GM23248 (cell line): Measurements from ENCODE around the gene NDUFB6.

Experiments
- EZH2 ChIP-seq: fragments of 200-600 bp; sonication (generic); IDR thresholded peaks from 2 replicates; pipeline ENCODE4 v1.6.1; 2018; ENCODE audit warnings: antibody characterized with exemption, mild to moderate bottlenecking; ENCODE audit not compliant: insufficient read depth, poor library complexity, severe bottlenecking
- EZH2phosphoT487 ChIP-seq: fragments of 200-600 bp; sonication (generic); IDR thresholded peaks from 2 replicates; pipeline ENCODE4 v1.6.1; 2018; ENCODE audit warnings: antibody characterized with exemption, moderate library complexity, mild to moderate bottlenecking, low read depth; ENCODE audit not compliant: insufficient read depth

DNA sequence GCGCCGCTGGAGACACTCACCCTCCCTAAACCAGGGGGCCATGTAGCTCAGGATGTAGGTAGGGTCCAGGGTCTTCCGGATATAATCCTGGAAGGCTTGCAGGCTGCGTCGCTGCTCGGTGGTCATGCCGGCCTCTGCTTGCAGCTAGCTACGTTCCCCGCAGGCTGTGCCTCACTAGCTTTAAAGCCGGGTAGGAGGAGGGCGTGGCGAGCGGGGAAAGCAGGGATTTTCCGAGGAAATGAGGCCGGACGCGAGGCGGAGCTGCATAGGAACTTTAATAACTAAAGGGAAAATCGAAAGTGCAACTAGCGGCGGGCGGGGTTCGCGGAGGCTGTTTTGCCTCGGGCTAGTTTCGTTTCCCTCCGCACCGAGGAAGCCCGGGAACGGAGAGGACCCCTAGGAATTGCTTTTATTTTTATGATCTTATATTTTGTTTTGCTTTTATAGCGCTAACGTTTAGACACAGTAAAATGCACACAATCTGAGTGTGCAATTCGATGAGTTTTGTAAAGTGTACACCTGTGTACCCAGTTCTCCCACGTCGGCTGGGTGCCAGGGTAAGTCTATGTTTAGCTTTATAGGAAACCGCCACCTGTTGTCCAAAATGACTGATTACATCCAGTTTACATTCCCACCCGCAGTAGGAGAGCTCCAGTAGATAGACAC lies 46.8 kb downstream of the NDUFB6 start, which contains the start of gene RIGI:
- no peak for TF ChIP-seq EZH2
- TF ChIP-seq EZH2phosphoT487 = no peak
